Measurements from ENCODE around the gene TEAD1.

The TEAD1 gene

DNA sequence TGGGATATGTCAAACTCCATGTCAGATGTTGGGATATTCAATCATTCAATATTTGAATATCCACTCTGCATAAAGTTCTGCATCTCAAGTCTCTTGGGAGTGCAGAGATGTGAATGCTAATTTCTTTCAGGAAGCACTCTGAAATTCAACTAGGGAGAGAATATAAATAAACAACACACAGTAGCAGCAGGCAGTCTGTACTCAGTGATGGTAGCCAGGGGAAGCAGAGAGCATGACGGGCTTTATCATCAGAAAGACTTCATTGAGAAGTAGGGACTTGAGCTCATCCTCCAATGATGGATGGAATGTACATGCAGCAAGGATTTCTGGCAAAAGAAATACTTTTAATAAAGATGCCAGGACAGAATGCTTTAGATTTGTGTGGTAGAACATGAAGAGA is 9.8 kb upstream of the TEAD1 start:
- H3K27ac ChIP-seq (replicated peaks; ENCODE audit: low read length), result no peak overlapping the region
- DNase-seq (ENCODE audit: low spot score), result no peak
- no peak overlapping the region for H4K91ac ChIP-seq (ENCODE audit: low read depth, low read length, poor library complexity)
- H2BK5ac ChIP-seq (ENCODE audit: low read length), result no peak overlapping the region
- H3K4me1 ChIP-seq (ENCODE audit: control insufficient read depth in 2 of 2, insufficient read depth in 1 of 2, low read depth in 1 of 2, low read length in 2 of 2), result no peaks in the 10 kb centered on the region
- no peak overlapping the region for H3K4me3 ChIP-seq (ENCODE audit: low read length in 2 of 2)
- H3K36me3 ChIP-seq (replicated peaks in 1 of 2; ENCODE audit: control insufficient read depth in 2 of 2, insufficient read depth in 2 of 2, low read length in 2 of 2), result no peaks in the 10 kb centered on the region
- H4K8ac ChIP-seq (ENCODE audit: low read depth, low read length), result no peak overlapping the region
- no peak overlapping the region for H3K9ac ChIP-seq (ENCODE audit: low read depth, low read length, poor library complexity)
- no peak overlapping the region for H2BK12ac ChIP-seq (ENCODE audit: low read length)
- no peak overlapping the region for H3K23ac ChIP-seq (ENCODE audit: low read depth, low read length, poor library complexity)
- no peak overlapping the region for H3K4ac ChIP-seq (ENCODE audit: low read length)
- no peak overlapping the region for H3K14ac ChIP-seq (ENCODE audit: low read length)
- no CpG with 5 or more reads among the region's 1 CpG for WGBS, 2 donors (ENCODE audit: extremely low coverage in 2 of 2, insufficient read length in 2 of 2, insufficient replicate concordance in 1 of 2)
- no peaks in the 10 kb centered on the region for H3K9me3 ChIP-seq (replicated peaks in 1 of 2; ENCODE audit: control insufficient read depth in 2 of 2, insufficient read depth in 1 of 2, low read depth in 1 of 2, low read length in 2 of 2)
- H3K4me2 ChIP-seq (ENCODE audit: insufficient read depth, low read length, poor library complexity, severe bottlenecking), result no peak overlapping the region
- H3K79me1 ChIP-seq (ENCODE audit: low read depth, low read length), result no peaks in the 10 kb centered on the region
- peaks cover 0 to 5% (median 0%) of the 10 kb centered on the region in 3 experiments for H3K27me3 ChIP-seq (ENCODE audit: control insufficient read depth in 3 of 3, insufficient read depth in 3 of 3, low read depth in 1 of 3, low read length in 3 of 3)
- H2AK5ac ChIP-seq (ENCODE audit: low read depth, low read length), result no peak overlapping the region
- H2AFZ ChIP-seq (ENCODE audit: low read length), result no peak overlapping the region
- no peak overlapping the region for H2BK120ac ChIP-seq (ENCODE audit: low read depth, low read length)
- no peak overlapping the region for H2BK15ac ChIP-seq (ENCODE audit: low read length)
- no peak overlapping the region for H3K18ac ChIP-seq (ENCODE audit: low read length)

DNA sequence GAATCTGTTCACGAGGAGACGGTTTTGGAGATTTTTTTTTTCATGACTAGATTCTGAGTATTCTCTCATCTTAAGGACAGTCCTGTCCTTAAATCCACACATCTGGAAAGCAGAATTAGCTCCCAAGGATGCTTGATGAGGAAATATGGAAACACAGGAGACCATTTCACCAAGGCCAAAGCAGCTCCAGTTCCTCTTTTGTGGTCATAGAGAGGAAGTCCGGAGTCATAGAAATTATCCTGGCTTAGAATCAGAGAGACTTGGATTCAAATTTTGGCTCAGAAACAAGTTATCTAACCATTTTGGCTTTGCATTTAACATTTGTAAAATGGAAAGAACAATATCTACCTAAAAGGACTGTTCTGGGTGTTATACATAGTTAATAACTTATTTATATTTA is 7.3 kb upstream of the TEAD1 start:
- H3K79me1 ChIP-seq (ENCODE audit: low read depth, low read length), result no peaks in the 10 kb centered on the region
- no peak overlapping the region for H2AFZ ChIP-seq (ENCODE audit: low read length)
- H3K18ac ChIP-seq (ENCODE audit: low read length), result no peak overlapping the region
- no peak overlapping the region for H2BK15ac ChIP-seq (ENCODE audit: low read length)
- no peak overlapping the region for H2AK5ac ChIP-seq (ENCODE audit: low read depth, low read length)
- H3K4ac ChIP-seq (ENCODE audit: low read length), result no peak overlapping the region
- H3K9ac ChIP-seq (ENCODE audit: low read depth, low read length, poor library complexity), result no peak overlapping the region
- no peak for DNase-seq (ENCODE audit: low spot score)
- H2BK5ac ChIP-seq (ENCODE audit: low read length), result no peak overlapping the region
- H3K4me2 ChIP-seq (ENCODE audit: insufficient read depth, low read length, poor library complexity, severe bottlenecking), result no peak overlapping the region
- no peak overlapping the region for H3K23ac ChIP-seq (ENCODE audit: low read depth, low read length, poor library complexity)
- peaks cover 0 to 5% (median 0%) of the 10 kb centered on the region in 3 experiments for H3K27me3 ChIP-seq (ENCODE audit: control insufficient read depth in 3 of 3, insufficient read depth in 3 of 3, low read depth in 1 of 3, low read length in 3 of 3)
- no peaks in the 10 kb centered on the region for H3K9me3 ChIP-seq (replicated peaks in 1 of 2; ENCODE audit: control insufficient read depth in 2 of 2, insufficient read depth in 1 of 2, low read depth in 1 of 2, low read length in 2 of 2)
- H3K14ac ChIP-seq (ENCODE audit: low read length), result no peak overlapping the region
- H3K36me3 ChIP-seq (replicated peaks in 1 of 2; ENCODE audit: control insufficient read depth in 2 of 2, insufficient read depth in 2 of 2, low read length in 2 of 2), result no peaks in the 10 kb centered on the region
- H3K4me3 ChIP-seq (ENCODE audit: low read length in 2 of 2), result no peak overlapping the region
- no CpG with 5 or more reads among the region's 3 CpGs for WGBS, 2 donors (ENCODE audit: extremely low coverage in 2 of 2, insufficient read length in 2 of 2, insufficient replicate concordance in 1 of 2)
- H3K27ac ChIP-seq (replicated peaks; ENCODE audit: low read length), result no peak overlapping the region
- no peak overlapping the region for H4K8ac ChIP-seq (ENCODE audit: low read depth, low read length)
- H4K91ac ChIP-seq (ENCODE audit: low read depth, low read length, poor library complexity), result no peak overlapping the region
- no peak overlapping the region for H2BK120ac ChIP-seq (ENCODE audit: low read depth, low read length)
- H2BK12ac ChIP-seq (ENCODE audit: low read length), result no peak overlapping the region
- H3K4me1 ChIP-seq (ENCODE audit: control insufficient read depth in 2 of 2, insufficient read depth in 1 of 2, low read depth in 1 of 2, low read length in 2 of 2), result no peaks in the 10 kb centered on the region

DNA sequence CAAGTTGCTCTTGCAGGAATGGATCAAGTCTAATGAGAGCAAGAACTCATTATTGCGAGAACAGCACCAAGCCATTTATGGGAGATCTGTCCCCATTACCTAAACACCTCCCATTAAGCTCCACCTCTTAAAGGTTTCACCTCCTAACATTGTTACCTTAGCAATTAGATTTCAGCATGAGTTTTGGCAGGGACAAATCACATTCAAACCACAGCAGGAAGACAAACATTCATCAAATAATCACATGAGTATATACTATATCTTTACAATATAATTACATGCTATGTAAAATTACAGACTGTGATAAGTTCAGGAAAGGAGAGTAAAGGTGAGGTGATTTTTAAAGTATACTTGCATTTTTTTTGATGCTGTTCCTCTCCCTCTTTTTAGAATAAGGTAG is 6.6 kb upstream of the TEAD1 start:
- no peaks in the 10 kb centered on the region for H3K9me3 ChIP-seq (replicated peaks in 1 of 2; ENCODE audit: control insufficient read depth in 2 of 2, insufficient read depth in 1 of 2, low read depth in 1 of 2, low read length in 2 of 2)
- H3K4me1 ChIP-seq (ENCODE audit: control insufficient read depth in 2 of 2, insufficient read depth in 1 of 2, low read depth in 1 of 2, low read length in 2 of 2), result no peaks in the 10 kb centered on the region
- H2BK15ac ChIP-seq (ENCODE audit: low read length), result no peak overlapping the region
- no peak overlapping the region for H3K4ac ChIP-seq (ENCODE audit: low read length)
- no peak overlapping the region for H3K14ac ChIP-seq (ENCODE audit: low read length)
- peaks cover 0 to 5% (median 0%) of the 10 kb centered on the region in 3 experiments for H3K27me3 ChIP-seq (ENCODE audit: control insufficient read depth in 3 of 3, insufficient read depth in 3 of 3, low read depth in 1 of 3, low read length in 3 of 3)
- H4K91ac ChIP-seq (ENCODE audit: low read depth, low read length, poor library complexity), result no peak overlapping the region
- H2BK120ac ChIP-seq (ENCODE audit: low read depth, low read length), result no peak overlapping the region
- WGBS, 2 donors (ENCODE audit: extremely low coverage in 2 of 2, insufficient read length in 2 of 2, insufficient replicate concordance in 1 of 2), result no CpG with 5 or more reads among the region's 1 CpG
- H3K79me1 ChIP-seq (ENCODE audit: low read depth, low read length), result no peaks in the 10 kb centered on the region
- no peak overlapping the region for H3K9ac ChIP-seq (ENCODE audit: low read depth, low read length, poor library complexity)
- no peak overlapping the region for H3K4me2 ChIP-seq (ENCODE audit: insufficient read depth, low read length, poor library complexity, severe bottlenecking)
- no peak overlapping the region for H2BK12ac ChIP-seq (ENCODE audit: low read length)
- no peak overlapping the region for H3K27ac ChIP-seq (replicated peaks; ENCODE audit: low read length)
- no peak overlapping the region for H2AFZ ChIP-seq (ENCODE audit: low read length)
- no peak overlapping the region for H2BK5ac ChIP-seq (ENCODE audit: low read length)
- no peak overlapping the region for H4K8ac ChIP-seq (ENCODE audit: low read depth, low read length)
- no peak for DNase-seq (ENCODE audit: low spot score)
- H3K18ac ChIP-seq (ENCODE audit: low read length), result no peak overlapping the region
- H2AK5ac ChIP-seq (ENCODE audit: low read depth, low read length), result no peak overlapping the region
- no peaks in the 10 kb centered on the region for H3K36me3 ChIP-seq (replicated peaks in 1 of 2; ENCODE audit: control insufficient read depth in 2 of 2, insufficient read depth in 2 of 2, low read length in 2 of 2)
- H3K23ac ChIP-seq (ENCODE audit: low read depth, low read length, poor library complexity), result no peak overlapping the region
- no peak overlapping the region for H3K4me3 ChIP-seq (ENCODE audit: low read length in 2 of 2)

DNA sequence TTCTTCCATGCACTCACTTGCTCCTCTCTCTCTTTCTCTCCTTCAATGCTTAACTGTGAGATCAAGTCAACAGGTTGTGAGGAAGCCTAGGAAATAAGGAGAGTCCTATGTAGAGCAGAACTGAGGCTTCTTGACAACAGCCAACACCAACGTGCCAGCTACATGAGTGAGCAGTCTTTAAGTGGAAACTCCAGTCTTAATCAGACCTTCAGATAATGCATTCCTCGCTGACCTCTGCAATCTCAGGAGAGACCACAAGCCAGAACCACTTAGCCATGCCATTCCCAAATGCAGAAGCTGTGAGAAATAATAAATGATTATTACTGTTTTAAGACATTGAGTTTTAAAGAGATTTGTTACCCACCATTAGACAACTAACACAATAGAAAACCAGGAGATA is 6.1 kb upstream of the TEAD1 start:
- H2AFZ ChIP-seq (ENCODE audit: low read length), result no peak overlapping the region
- no peak overlapping the region for H3K14ac ChIP-seq (ENCODE audit: low read length)
- no CpG with 5 or more reads among the region's 2 CpGs for WGBS, 2 donors (ENCODE audit: extremely low coverage in 2 of 2, insufficient read length in 2 of 2, insufficient replicate concordance in 1 of 2)
- H3K36me3 ChIP-seq (replicated peaks in 1 of 2; ENCODE audit: control insufficient read depth in 2 of 2, insufficient read depth in 2 of 2, low read length in 2 of 2), result no peaks in the 10 kb centered on the region
- H3K9ac ChIP-seq (ENCODE audit: low read depth, low read length, poor library complexity), result no peak overlapping the region
- H2BK120ac ChIP-seq (ENCODE audit: low read depth, low read length), result no peak overlapping the region
- no peak overlapping the region for H3K27ac ChIP-seq (replicated peaks; ENCODE audit: low read length)
- no peak overlapping the region for H4K8ac ChIP-seq (ENCODE audit: low read depth, low read length)
- peaks cover 0 to 5% (median 0%) of the 10 kb centered on the region in 3 experiments for H3K27me3 ChIP-seq (ENCODE audit: control insufficient read depth in 3 of 3, insufficient read depth in 3 of 3, low read depth in 1 of 3, low read length in 3 of 3)
- H3K9me3 ChIP-seq (replicated peaks in 1 of 2; ENCODE audit: control insufficient read depth in 2 of 2, insufficient read depth in 1 of 2, low read depth in 1 of 2, low read length in 2 of 2), result no peaks in the 10 kb centered on the region
- no peak overlapping the region for H2AK5ac ChIP-seq (ENCODE audit: low read depth, low read length)
- H3K23ac ChIP-seq (ENCODE audit: low read depth, low read length, poor library complexity), result no peak overlapping the region
- H3K79me1 ChIP-seq (ENCODE audit: low read depth, low read length), result no peaks in the 10 kb centered on the region
- no peak overlapping the region for H2BK12ac ChIP-seq (ENCODE audit: low read length)
- no peak overlapping the region for H2BK5ac ChIP-seq (ENCODE audit: low read length)
- no peak overlapping the region for H3K4ac ChIP-seq (ENCODE audit: low read length)
- no peak overlapping the region for H2BK15ac ChIP-seq (ENCODE audit: low read length)
- H3K4me1 ChIP-seq (ENCODE audit: control insufficient read depth in 2 of 2, insufficient read depth in 1 of 2, low read depth in 1 of 2, low read length in 2 of 2), result no peaks in the 10 kb centered on the region
- no peak overlapping the region for H4K91ac ChIP-seq (ENCODE audit: low read depth, low read length, poor library complexity)
- H3K4me3 ChIP-seq (ENCODE audit: low read length in 2 of 2), result no peak overlapping the region
- no peak overlapping the region for H3K18ac ChIP-seq (ENCODE audit: low read length)
- DNase-seq (ENCODE audit: low spot score), result no peak
- H3K4me2 ChIP-seq (ENCODE audit: insufficient read depth, low read length, poor library complexity, severe bottlenecking), result no peak overlapping the region

Data from neuronal stem cell (in vitro differentiated cells).